Measurements from ENCODE around the gene CCDC82. TPM values are rescaled to one million over a fixed set of nuclear protein-coding genes. Genes with fewer than 3 reads are reported as not detected.
"Not testable (repeated sequence)": the region's sequence is repeated elsewhere in the genome, so short reads cannot be mapped to it uniquely, and the experiment has no call there.

CCDC82 gene
- total RNA-seq: 10 to 100 TPM; 18.9 to 44.8 TPM

GRCh38 chr11:96389720-96390487, at the start of gene CCDC82, which contains the start of gene JRKL:
Gene CCDC82 (minus strand): TSS chr11:96389912. CDS start chr11:96384747, 5,165 bp downstream.
Gene JRKL (plus strand): TSS chr11:96390013. CDS start chr11:96390650, 637 bp downstream.
- intact Hi-C loops (cut with DNase I): no loop called here
- peak; percentile 97 to 98 (median 98) for DNase-seq
- H3K4me1 ChIP-seq: peaks cover 24% of the 10 kb centered on the region
- H3K4me3 ChIP-seq: peak within 1 kb of the TSS; percentile 72 to 86
- WGBS, 2 donors: 0% methylated on average over 37 to 53 of the region's 53 CpGs
- no peaks in the 10 kb centered on the region for H3K9me3 ChIP-seq
- ATAC-seq: peak; percentile 98
- H3K36me3 ChIP-seq (replicated peaks in 1 of 2; ENCODE audit: insufficient read depth in 1 of 2, low read depth in 2 of 2): no peaks in the 10 kb centered on the region
- peak within 1 kb of the TSS; percentile 78 to 93 (median 86) for H3K27ac ChIP-seq
- TF ChIP-seq POLR2A (IDR thresholded peaks at IDR 0.05) (peak; percentile 71 to 93 (median 89)), CTCF (IDR thresholded peaks at IDR 0.05) (no peak)
- H3K27me3 ChIP-seq: no peaks in the 10 kb centered on the region

DNA sequence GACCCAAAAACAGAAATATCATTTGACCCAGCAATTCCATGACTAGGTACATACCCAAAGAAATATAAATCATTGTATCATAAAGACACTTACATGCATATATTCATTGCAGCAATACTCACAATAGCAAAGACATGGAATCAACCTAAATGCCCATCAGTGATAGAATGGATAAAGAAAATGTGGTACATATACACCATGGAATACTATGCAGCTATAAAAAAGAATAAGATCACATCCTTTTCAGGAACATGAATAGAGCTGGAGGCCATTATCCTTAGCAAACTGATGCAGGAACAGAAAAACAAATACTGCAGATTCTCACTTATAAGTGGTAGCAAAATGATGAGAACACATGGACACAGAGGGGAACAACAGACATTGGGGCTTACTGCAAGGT, 42.9 kb upstream of the CCDC82 start:
- H3K4me1 ChIP-seq; H3K36me3 ChIP-seq (replicated peaks in 1 of 2; ENCODE audit: insufficient read depth in 1 of 2, low read depth in 2 of 2); H3K4me3 ChIP-seq; H3K9me3 ChIP-seq; H3K27ac ChIP-seq; intact Hi-C loops (cut with DNase I); DNase-seq; ATAC-seq; H3K27me3 ChIP-seq: not testable (repeated sequence)

DNA sequence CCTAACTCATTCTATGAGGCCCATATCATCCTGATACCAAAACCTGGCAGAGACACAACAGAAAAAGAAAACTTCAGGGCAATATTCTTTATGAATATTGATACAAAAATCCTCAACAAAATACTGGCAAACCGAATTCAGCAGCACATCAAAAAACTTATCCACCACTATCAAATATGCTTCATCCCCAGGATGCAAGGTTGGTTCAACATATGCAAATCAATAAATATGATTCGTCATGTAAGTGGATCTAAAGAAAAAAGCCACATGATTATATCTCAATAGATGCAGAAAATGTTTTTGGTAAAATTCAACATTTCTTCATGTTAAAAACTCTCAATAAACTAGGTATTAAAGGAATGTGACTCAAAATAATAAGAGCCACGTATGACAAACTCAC, 41.0 kb upstream of the CCDC82 start:
- no peaks in the 10 kb centered on the region for H3K4me1 ChIP-seq
- no peaks in the 10 kb centered on the region for H3K27me3 ChIP-seq
- ATAC-seq: no peak
- no peaks in the 10 kb centered on the region for H3K9me3 ChIP-seq
- intact Hi-C loops (cut with DNase I): no loop called here
- no peaks in the 10 kb centered on the region for H3K36me3 ChIP-seq (replicated peaks in 1 of 2; ENCODE audit: insufficient read depth in 1 of 2, low read depth in 2 of 2)
- TF ChIP-seq POLR2A (IDR thresholded peaks at IDR 0.05): no peak
- TF ChIP-seq CTCF (IDR thresholded peaks at IDR 0.05): no peak
- WGBS, 2 donors: 55 to 58% methylated on average over 3 of the region's 3 CpGs
- H3K4me3 ChIP-seq: no peak overlapping the region
- no peak for DNase-seq
- H3K27ac ChIP-seq: no peak overlapping the region

GRCh38 chr11:96424693-96425092, 35.0 kb upstream of the CCDC82 start:
- no peak for TF ChIP-seq CTCF (IDR thresholded peaks at IDR 0.05)
- no peak for TF ChIP-seq POLR2A (IDR thresholded peaks at IDR 0.05)
- Histone ChIP-seq H3K4me3 (no peak overlapping the region), H3K9me3 (no peaks in the 10 kb centered on the region), H3K27me3 (no peaks in the 10 kb centered on the region), H3K27ac (no peak overlapping the region), H3K4me1 (no peaks in the 10 kb centered on the region), H3K36me3 (replicated peaks in 1 of 2; ENCODE audit: insufficient read depth in 1 of 2, low read depth in 2 of 2) (no peaks in the 10 kb centered on the region)
- ATAC-seq (no peak), DNase-seq (no peak)
- WGBS, 2 donors: 15 to 17% methylated on average over 2 of the region's 2 CpGs
- intact Hi-C loops (cut with DNase I): no loop called here

GRCh38 chr11:96413408-96413807, 23.7 kb upstream of the CCDC82 start:
- no peak overlapping the region for H3K4me3 ChIP-seq
- no peaks in the 10 kb centered on the region for H3K36me3 ChIP-seq (replicated peaks in 1 of 2; ENCODE audit: insufficient read depth in 1 of 2, low read depth in 2 of 2)
- no peak for TF ChIP-seq POLR2A (IDR thresholded peaks at IDR 0.05)
- no peak for TF ChIP-seq CTCF (IDR thresholded peaks at IDR 0.05)
- no peaks in the 10 kb centered on the region for H3K9me3 ChIP-seq
- H3K4me1 ChIP-seq: no peaks in the 10 kb centered on the region
- H3K27me3 ChIP-seq: no peaks in the 10 kb centered on the region
- ATAC-seq: no peak
- no peak for DNase-seq
- no peak overlapping the region for H3K27ac ChIP-seq
- intact Hi-C loops (cut with DNase I): no loop called here

Data from body of pancreas (tissue), 4 donors.